ENCODE measurements around the gene SIM1.

The SIM1 gene

GRCh38 chr6:100467129-100468015, 2.7 kb upstream of the SIM1 start:
- Mint-ChIP-seq H3K27me3 (peaks cover 15% of the 10 kb centered on the region), H3K4me3 (no peak overlapping the region), H3K9me3 (no peaks in the 10 kb centered on the region), H3K4me1 (peaks cover 14% of the 10 kb centered on the region), H3K27ac (ENCODE audit: low read depth) (no peak overlapping the region), H3K36me3 (ENCODE audit: insufficient read depth) (peaks cover 10% of the 10 kb centered on the region)
- DNase-seq (ENCODE audit: low spot score in 2 of 2) (no peak), ATAC-seq (replicated peaks; ENCODE audit: extremely low read depth, poor library complexity, severe bottlenecking) (no peak)

DNA sequence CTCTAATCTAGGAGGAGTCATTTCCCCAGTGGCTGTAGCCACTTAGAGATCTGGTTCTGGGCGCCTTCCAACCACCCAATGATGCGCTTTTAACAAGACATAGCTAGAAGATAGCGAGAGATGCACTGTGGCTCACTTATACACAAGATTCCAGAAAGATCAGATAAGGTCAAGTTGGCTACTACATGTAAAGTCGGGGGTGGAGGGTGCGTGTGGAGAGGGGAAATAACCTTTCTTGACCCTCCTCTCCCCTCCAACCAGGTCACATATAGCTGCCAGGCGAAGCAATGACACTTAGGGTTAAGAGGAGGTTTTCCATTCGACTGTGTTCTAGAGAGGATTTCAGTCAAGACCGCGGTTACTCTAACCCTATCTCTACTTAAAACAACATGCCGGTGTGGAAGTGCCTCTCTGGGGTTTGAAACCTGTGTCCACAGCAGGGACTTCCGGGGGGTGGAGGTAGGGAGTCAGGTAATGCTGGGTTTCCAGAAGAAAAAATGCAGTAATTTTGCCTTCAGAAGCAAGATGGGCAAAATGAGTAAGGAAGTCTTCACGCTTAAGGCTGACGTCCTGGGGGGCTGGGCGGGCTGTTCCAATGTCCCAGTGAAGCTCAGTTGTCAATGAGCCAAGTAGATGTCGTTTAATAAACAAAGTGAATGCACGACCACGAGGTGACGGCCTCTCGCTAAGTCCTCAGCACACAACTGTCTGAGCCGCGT, 1.8 kb upstream of the SIM1 start:
- no peak for ATAC-seq (replicated peaks; ENCODE audit: extremely low read depth, poor library complexity, severe bottlenecking)
- H3K4me1 Mint-ChIP-seq, result peaks cover 20% of the 10 kb centered on the region
- peaks cover 12% of the 10 kb centered on the region for H3K36me3 Mint-ChIP-seq (ENCODE audit: insufficient read depth)
- H3K27ac Mint-ChIP-seq (ENCODE audit: low read depth), result no peak overlapping the region
- DNase-seq (ENCODE audit: low spot score in 2 of 2), result no peak
- no peak overlapping the region for H3K4me3 Mint-ChIP-seq
- H3K27me3 Mint-ChIP-seq, result peaks cover 10% of the 10 kb centered on the region
- no peaks in the 10 kb centered on the region for H3K9me3 Mint-ChIP-seq

DNA sequence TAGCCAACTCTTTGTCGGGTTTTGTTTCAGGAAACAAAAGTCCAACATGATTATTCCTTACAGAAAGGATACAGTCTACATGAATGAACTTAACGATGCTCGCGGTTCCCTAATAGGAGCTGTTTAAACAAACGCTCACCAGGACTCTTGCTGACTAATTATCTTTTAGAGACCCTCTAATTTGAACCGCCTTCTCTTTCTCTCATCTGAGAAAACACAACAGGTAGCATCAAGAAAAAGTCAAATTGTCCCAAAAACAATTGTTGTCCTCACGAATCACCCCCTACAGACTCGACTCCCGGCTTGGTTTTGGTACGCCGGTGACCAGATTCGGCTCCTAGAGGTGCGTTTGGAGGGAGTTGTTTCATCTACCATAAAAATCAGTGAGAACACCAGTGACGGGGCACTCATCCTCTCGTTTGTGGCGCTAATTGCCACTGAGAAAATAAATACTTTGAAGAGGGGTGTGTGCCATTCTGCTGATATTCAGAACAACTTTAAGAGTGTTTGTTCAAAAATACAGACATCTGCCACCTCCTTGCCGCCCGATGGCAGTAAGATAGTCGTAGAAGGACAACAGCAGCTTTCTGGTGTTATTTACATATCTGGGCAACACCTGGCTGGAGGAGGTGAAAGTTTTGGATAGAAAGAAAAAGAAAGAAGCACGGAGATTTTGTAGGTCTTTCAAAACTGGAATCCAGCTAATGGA, 1.1 kb upstream of the SIM1 start:
- H3K27ac Mint-ChIP-seq (ENCODE audit: low read depth), result no peak overlapping the region
- no peak for ATAC-seq (replicated peaks; ENCODE audit: extremely low read depth, poor library complexity, severe bottlenecking)

GRCh38 chr6:100464162-100464851, 414 bp downstream of the SIM1 start:
- no peak for ATAC-seq (replicated peaks; ENCODE audit: extremely low read depth, poor library complexity, severe bottlenecking)
- H3K4me1 Mint-ChIP-seq, result peaks cover 20% of the 10 kb centered on the region
- no peaks in the 10 kb centered on the region for H3K27me3 Mint-ChIP-seq
- H3K27ac Mint-ChIP-seq (ENCODE audit: low read depth), result no peak overlapping the region
- peaks cover 12% of the 10 kb centered on the region for H3K36me3 Mint-ChIP-seq (ENCODE audit: insufficient read depth)
- DNase-seq (ENCODE audit: low spot score in 2 of 2), result no peak
- no peaks in the 10 kb centered on the region for H3K9me3 Mint-ChIP-seq
- no peak overlapping the region for H3K4me3 Mint-ChIP-seq

More for the DNA sequence above, 1.1 kb upstream of the SIM1 start:
- Mint-ChIP-seq H3K27me3 (peaks cover 3% of the 10 kb centered on the region), H3K4me3 (no peak overlapping the region), H3K4me1 (peaks cover 20% of the 10 kb centered on the region), H3K9me3 (no peaks in the 10 kb centered on the region), H3K36me3 (ENCODE audit: insufficient read depth) (peaks cover 12% of the 10 kb centered on the region)
- DNase-seq (ENCODE audit: low spot score in 2 of 2), result no peak

- no peak for DNase-seq (ENCODE audit: low spot score in 2 of 2)
- ATAC-seq (replicated peaks; ENCODE audit: extremely low read depth, poor library complexity, severe bottlenecking), result no peak
- Mint-ChIP-seq H3K27me3 (no peaks in the 10 kb centered on the region), H3K36me3 (ENCODE audit: insufficient read depth) (peaks cover 12% of the 10 kb centered on the region), H3K27ac (ENCODE audit: low read depth) (no peak overlapping the region), H3K9me3 (no peaks in the 10 kb centered on the region), H3K4me1 (peaks cover 20% of the 10 kb centered on the region), H3K4me3 (no peak overlapping the region)
These were observed 1.0 kb downstream of the SIM1 start for GRCh38 chr6:100463630-100464161.

DNA sequence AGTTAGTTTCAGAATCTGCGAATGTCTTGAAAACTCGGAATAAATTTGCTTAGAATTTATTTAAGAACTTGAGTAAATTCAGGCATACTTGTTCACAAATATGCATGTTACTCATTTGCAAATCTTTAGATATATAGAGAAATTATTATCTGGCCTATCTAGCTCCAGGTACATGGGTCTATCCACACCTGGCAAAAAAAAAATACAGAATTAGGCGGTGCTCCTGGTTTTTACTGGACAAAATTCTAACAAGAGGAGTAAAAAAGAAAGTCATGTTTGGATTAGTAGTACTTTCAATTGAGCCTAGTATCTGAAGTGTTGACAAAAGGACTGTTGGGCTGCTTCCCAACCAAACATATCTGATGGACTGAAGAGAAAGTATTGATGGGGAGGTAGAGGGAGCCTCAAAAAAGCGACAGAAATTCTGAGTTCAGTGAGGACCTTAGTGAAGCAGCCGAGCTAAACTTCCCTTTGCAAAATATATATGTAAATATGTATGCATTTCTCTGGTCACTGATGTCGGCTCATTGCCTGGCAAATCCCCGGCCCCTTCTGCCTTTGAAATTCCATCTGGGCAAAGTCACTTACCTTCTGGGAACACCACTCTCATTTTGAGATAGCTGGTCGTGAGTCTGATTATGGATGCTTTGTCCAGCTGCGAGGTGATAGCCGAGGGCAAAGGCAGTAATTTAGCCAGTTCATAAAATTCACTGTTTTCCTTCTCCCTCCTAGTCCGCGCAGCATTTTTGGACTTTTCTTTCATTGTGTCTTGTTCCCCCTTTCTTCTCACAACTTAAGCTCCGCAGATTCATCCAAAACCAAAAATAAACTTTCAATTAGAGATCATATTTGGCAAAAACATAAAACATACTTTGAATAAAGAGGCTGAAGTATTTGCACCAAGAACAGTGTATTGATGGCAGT, 1.8 kb downstream of the SIM1 start:
- H3K27ac Mint-ChIP-seq (ENCODE audit: low read depth), result no peak overlapping the region
- no peak overlapping the region for H3K4me3 Mint-ChIP-seq
- no peak for DNase-seq (ENCODE audit: low spot score in 2 of 2)
- no peak for ATAC-seq (replicated peaks; ENCODE audit: extremely low read depth, poor library complexity, severe bottlenecking)
- no peaks in the 10 kb centered on the region for H3K9me3 Mint-ChIP-seq
- peaks cover 16% of the 10 kb centered on the region for H3K36me3 Mint-ChIP-seq (ENCODE audit: insufficient read depth)
- H3K4me1 Mint-ChIP-seq, result peaks cover 20% of the 10 kb centered on the region
- H3K27me3 Mint-ChIP-seq, result no peaks in the 10 kb centered on the region

GRCh38 chr6:100461917-100462705, 2.6 kb downstream of the SIM1 start:
- DNase-seq (ENCODE audit: low spot score in 2 of 2) (no peak), ATAC-seq (replicated peaks; ENCODE audit: extremely low read depth, poor library complexity, severe bottlenecking) (no peak)
- Mint-ChIP-seq H3K4me1 (peaks cover 17% of the 10 kb centered on the region), H3K36me3 (ENCODE audit: insufficient read depth) (peaks cover 16% of the 10 kb centered on the region), H3K4me3 (no peak overlapping the region), H3K9me3 (no peaks in the 10 kb centered on the region), H3K27me3 (no peaks in the 10 kb centered on the region), H3K27ac (ENCODE audit: low read depth) (no peak overlapping the region)

DNA sequence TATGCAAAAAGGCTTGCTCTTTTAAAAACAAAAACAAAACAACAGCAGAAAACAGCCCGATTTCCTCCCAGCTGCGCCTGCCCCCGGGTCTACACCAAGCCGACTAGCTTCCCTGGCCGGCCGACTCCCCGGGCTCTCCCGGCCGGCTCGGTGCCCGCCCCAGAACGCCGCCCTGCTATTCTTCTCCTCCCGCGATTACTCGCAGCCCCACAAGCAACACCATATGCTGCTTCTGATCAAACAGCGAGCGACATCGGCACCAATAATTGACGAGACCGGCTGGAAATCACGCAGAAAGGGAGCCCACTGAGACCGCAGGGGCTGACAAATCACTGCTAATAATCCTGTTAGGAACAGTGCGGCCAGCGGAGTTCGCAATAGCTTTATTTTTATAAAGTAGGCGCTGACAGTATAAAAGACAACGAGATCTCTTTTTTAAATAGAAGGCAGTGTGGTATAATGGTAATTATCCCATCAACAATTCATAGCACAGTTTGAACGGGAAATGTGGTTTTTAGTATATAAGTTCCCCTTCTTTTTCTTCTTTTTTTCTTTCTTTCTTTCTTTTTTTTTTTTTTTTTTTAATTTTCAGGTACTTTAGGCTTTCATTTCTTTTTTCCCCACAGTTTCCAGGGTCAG, 3.3 kb downstream of the SIM1 start:
- Mint-ChIP-seq H3K4me1 (peaks cover 10% of the 10 kb centered on the region), H3K4me3 (peak overlapping the region; percentile 38), H3K36me3 (ENCODE audit: insufficient read depth) (peaks cover 12% of the 10 kb centered on the region), H3K27me3 (no peaks in the 10 kb centered on the region), H3K9me3 (no peaks in the 10 kb centered on the region), H3K27ac (ENCODE audit: low read depth) (no peak overlapping the region)
- DNase-seq (ENCODE audit: low spot score in 2 of 2) (no peak), ATAC-seq (replicated peaks; ENCODE audit: extremely low read depth, poor library complexity, severe bottlenecking) (no peak)

DNA sequence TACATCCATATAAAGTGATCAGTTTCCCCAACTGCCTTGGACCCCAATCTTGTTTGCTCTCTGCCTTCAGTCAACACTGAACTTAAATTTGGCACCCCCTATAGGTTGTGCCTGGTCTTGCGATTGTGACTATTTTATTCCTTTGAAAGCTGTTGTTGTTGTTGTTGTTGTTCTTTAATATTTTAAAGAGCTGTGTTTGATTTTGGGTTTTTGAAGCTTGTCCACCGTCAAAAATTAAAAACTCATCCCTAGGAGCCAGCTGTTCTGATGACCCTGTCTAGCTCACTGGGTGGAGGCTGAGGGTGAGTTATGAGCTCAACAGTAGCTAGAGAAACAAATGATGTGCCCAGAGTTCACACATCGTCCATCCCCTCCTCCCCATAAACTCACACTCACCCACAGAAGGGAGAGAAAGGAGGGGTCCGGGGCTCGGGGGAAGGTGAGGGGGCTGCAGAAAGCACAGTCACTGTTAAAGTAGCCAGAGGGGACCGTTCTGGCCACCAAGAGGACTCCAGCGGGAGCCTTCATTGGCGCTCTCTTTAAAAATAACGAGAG, 4.0 kb downstream of the SIM1 start:
- DNase-seq (ENCODE audit: low spot score in 2 of 2), result no peak
- no peak overlapping the region for H3K27ac Mint-ChIP-seq (ENCODE audit: low read depth)
- no peaks in the 10 kb centered on the region for H3K27me3 Mint-ChIP-seq
- no peaks in the 10 kb centered on the region for H3K9me3 Mint-ChIP-seq
- H3K4me3 Mint-ChIP-seq, result no peak overlapping the region
- H3K4me1 Mint-ChIP-seq, result peaks cover 6% of the 10 kb centered on the region
- peaks cover 11% of the 10 kb centered on the region for H3K36me3 Mint-ChIP-seq (ENCODE audit: insufficient read depth)
- ATAC-seq (replicated peaks; ENCODE audit: extremely low read depth, poor library complexity, severe bottlenecking), result no peak

DNA sequence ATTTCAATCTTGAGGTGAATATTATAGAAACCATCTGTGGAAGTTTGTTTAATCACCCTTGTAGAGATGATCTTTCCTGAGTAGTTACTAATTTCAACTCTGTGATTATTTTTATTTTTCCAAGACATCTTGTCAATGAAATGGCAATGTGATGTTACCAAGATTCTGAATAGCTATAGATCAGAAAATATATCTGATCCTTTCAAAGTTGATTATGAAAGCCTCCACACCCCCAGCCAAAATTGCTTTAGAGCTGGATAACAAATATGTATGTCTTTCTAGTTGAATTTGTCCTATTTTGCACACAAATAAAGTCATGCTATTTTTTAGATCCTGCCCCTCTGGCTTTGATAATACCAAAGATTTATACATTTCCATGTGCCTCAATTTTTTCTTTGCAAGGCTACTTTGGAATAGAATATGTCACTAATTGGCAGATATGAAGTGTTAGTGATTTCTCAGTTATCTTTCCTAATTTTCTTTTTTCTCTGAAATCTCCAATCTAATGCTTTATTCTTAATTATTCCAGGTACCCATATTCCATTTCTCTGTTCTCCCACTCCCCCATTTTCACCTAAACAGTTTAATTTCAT, 5.0 kb downstream of the SIM1 start:
- Mint-ChIP-seq H3K27me3 (no peaks in the 10 kb centered on the region), H3K4me1 (peaks cover 6% of the 10 kb centered on the region), H3K36me3 (ENCODE audit: insufficient read depth) (peaks cover 13% of the 10 kb centered on the region), H3K4me3 (no peak overlapping the region), H3K9me3 (no peaks in the 10 kb centered on the region), H3K27ac (ENCODE audit: low read depth) (no peak overlapping the region)
- DNase-seq (ENCODE audit: low spot score in 2 of 2) (no peak), ATAC-seq (replicated peaks; ENCODE audit: extremely low read depth, poor library complexity, severe bottlenecking) (no peak)
